Right lobe of liver (tissue), 6 donors: Measurements from ENCODE around the gene CAMKK1. TPM values are rescaled to one million over a fixed set of nuclear protein-coding genes. Genes with fewer than 3 reads are reported as not detected.
"Not testable (repeated sequence)": the region's sequence is repeated elsewhere in the genome, so short reads cannot be mapped to it uniquely, and the experiment has no call there.

Experiments used
- ATAC-seq, 4 donors: fragments of 200-7000 bp; cut with Tn5 transposase; one replicate each; pipeline ENCODE4 v1.9.1; 2020; ENCODE audit warnings: mild to moderate bottlenecking in 4 of 4, moderate library complexity in 4 of 4
- DNase-seq, 3 donors: peaks; one replicate each; pipeline ENCODE4 v3.0.0-alpha.2; 2020
- H3K27ac ChIP-seq, 3 donors: fragments of 200-600 bp; one replicate each; pipeline ENCODE4 v1.8.0; 2022
- H3K27me3 ChIP-seq, 2 donors: fragments of 200-600 bp; one replicate each; pipeline ENCODE4 v1.8.0; 2022
- H3K36me3 ChIP-seq, 4 donors: fragments of 200-600 bp; sonication (generic) in 1 of 4; one replicate each; pipeline versions ENCODE4 v1.5.1 to v1.8.0; 2017 to 2022; ENCODE audit warnings: control low read depth in 1 of 4
- H3K4me1 ChIP-seq, 4 donors: fragments of 200-600 bp; sonication (generic) in 1 of 4; one replicate each; pipeline versions ENCODE4 v1.5.1 to v1.8.0; 2017 to 2022; ENCODE audit warnings: control low read depth in 1 of 4
- H3K4me3 ChIP-seq, 3 donors: fragments of 200-600 bp; one replicate each; pipeline ENCODE4 v1.8.0; 2022
- H3K9me3 ChIP-seq, 4 donors: fragments of 200-600 bp; sonication (generic) in 1 of 4; one replicate each; pipeline versions ENCODE4 v1.5.1 to v1.8.0; 2017 to 2022; ENCODE audit warnings: control low read depth in 1 of 4
- POLR2A ChIP-seq: fragments of 450-650 bp; IDR thresholded peaks from one replicate; pipeline ENCODE4 v1.6.1; 2017; ENCODE audit warnings: antibody characterized with exemption, mild to moderate bottlenecking
- WGBS: methylation state at CpG from one replicate; pipeline ENCODE4 v1.1.6; 2018; ENCODE audit warnings: low coverage, low lambda C conversion rate; ENCODE audit not compliant: insufficient coverage; ENCODE audit errors: missing lambda C conversion rate; 5-methylcytosine and 5-hydroxymethylcytosine counted together
- intact Hi-C, 2 donors: fragments of 100-400 bp; cut with DNase I; formaldehyde crosslinking; loops; one replicate each; pipeline versions ENCODE4 v1.11.2 to v1.14.1; 2022
- total RNA-seq, 6 experiments: library from RNA; depleted of rRNA in 2 of 6; stranded (reverse); fragments of >200 nt in 2 of 6; fragmentation: NEBNext Ultra II Directional in 3 of 6; extraction: Animal tissue kit (Norgen Biotek cat#: 25700) in 3 of 6; gene quantifications; one replicate each; pipeline versions ENCODE4 v1.1.0 to v1.2.4, GENCODE V29; 2016 to 2023
- TF ChIP-seq, protein P1 (sequence below), 4 donors: fragments of 200-600 bp in 3 of 4; fragments of 450-650 bp in 1 of 4; IDR thresholded peaks; one replicate each; pipeline versions ENCODE4 v1.5.1 to v1.8.0; 2016 to 2022; ENCODE audit warnings: antibody characterized with exemption in 4 of 4, mild to moderate bottlenecking in 2 of 4
- donor health status: DM: no; HTN: yes; CAD: no.
- donor health status: DM: no; HTN: no; CAD: no.
- donor health status: DM: no; HTN: no; CAD: no.
- donor health status: DM: no; HTN: yes; CAD: no.
- donor health status: DM: no; HTN: yes; CAD: no.

CAMKK1 gene
- total RNA-seq, 6 experiments from 2014 or later = 0.35 to 1.1 (median 0.47) TPM

GRCh38 chr17:3846437-3847164 is 46.3 kb downstream of the CAMKK1 start:
- ATAC-seq = no peak
- DNase-seq = no peak
- Histone ChIP-seq H3K4me3 (peak overlapping the region in 1 of 3 donors; percentile 91), H3K27ac (no peak overlapping the region), H3K27me3 (no peaks in the 10 kb centered on the region), H3K9me3 (no peaks in the 10 kb centered on the region), H3K36me3 (peaks cover 3 to 18% (median 5%) of the 10 kb centered on the region in 4 donors), H3K4me1 (peaks cover 0 to 13% (median 3%) of the 10 kb centered on the region in 4 donors)
- TF ChIP-seq, protein P1, sequence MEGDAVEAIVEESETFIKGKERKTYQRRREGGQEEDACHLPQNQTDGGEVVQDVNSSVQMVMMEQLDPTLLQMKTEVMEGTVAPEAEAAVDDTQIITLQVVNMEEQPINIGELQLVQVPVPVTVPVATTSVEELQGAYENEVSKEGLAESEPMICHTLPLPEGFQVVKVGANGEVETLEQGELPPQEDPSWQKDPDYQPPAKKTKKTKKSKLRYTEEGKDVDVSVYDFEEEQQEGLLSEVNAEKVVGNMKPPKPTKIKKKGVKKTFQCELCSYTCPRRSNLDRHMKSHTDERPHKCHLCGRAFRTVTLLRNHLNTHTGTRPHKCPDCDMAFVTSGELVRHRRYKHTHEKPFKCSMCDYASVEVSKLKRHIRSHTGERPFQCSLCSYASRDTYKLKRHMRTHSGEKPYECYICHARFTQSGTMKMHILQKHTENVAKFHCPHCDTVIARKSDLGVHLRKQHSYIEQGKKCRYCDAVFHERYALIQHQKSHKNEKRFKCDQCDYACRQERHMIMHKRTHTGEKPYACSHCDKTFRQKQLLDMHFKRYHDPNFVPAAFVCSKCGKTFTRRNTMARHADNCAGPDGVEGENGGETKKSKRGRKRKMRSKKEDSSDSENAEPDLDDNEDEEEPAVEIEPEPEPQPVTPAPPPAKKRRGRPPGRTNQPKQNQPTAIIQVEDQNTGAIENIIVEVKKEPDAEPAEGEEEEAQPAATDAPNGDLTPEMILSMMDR (IDR thresholded peaks at IDR 0.05) = no peak
- TF ChIP-seq POLR2A = no peak
- 43% methylated on average over 11 of the region's 17 CpGs for WGBS
- intact Hi-C loops = loop anchor here in 1 of 2 donors (10.0 kb wide), 1 partner anchor 112 kb away; no protein-coding TSS in a partner anchor

- H3K27me3 ChIP-seq = no peaks in the 10 kb centered on the region
- H3K4me3 ChIP-seq = peak within 1 kb of the TSS; percentile 75 to 92 (median 91)
- intact Hi-C loops = loop anchor here in 1 of 2 donors (10.0 kb wide), 1 partner anchor 111 kb away; no protein-coding TSS in a partner anchor
- H3K27ac ChIP-seq = peak within 1 kb of the TSS; percentile 59 to 79 (median 72)
- H3K9me3 ChIP-seq = no peaks in the 10 kb centered on the region
- under 1% methylated on average over 34 of the region's 76 CpGs for WGBS
- H3K4me1 ChIP-seq = peaks cover 0 to 13% (median 3%) of the 10 kb centered on the region in 4 donors
- peak; percentile 97 to 99 (median 98) for ATAC-seq
- TF ChIP-seq, protein P1 (IDR thresholded peaks at IDR 0.05) = peak; percentile 91 to 99 (median 98)
- TF ChIP-seq POLR2A = peak; percentile 96
- peaks cover 3 to 24% (median 5%) of the 10 kb centered on the region in 4 donors for H3K36me3 ChIP-seq
- peak; percentile 92 to 94 (median 93) for DNase-seq
These were observed 47.0 kb downstream of the CAMKK1 start, which contains the start of gene NCBP3 for GRCh38 chr17:3845621-3846436. NCBP3 (minus strand) TSS chr17:3846246; CDS start chr17:3846223, 23 bp downstream.

- 0% methylated on average over 3 of the region's 8 CpGs for WGBS
- DNase-seq = no peak
These were observed 47.6 kb downstream of the CAMKK1 start for GRCh38 chr17:3845291-3845620.

GRCh38 chr17:3844556-3844955 is 48.3 kb downstream of the CAMKK1 start:
- not testable (repeated sequence) for H3K27me3 ChIP-seq, ATAC-seq, H3K27ac ChIP-seq, DNase-seq, H3K9me3 ChIP-seq
- intact Hi-C loops = loop anchor here in 1 of 2 donors (10.0 kb wide), 1 partner anchor 110 kb away; no protein-coding TSS in a partner anchor
- Histone ChIP-seq H3K4me1 (peaks cover 0 to 13% (median 3%) of the 10 kb centered on the region in 4 donors), H3K4me3 (peak overlapping the region in 1 of 3 donors; percentile 75), H3K36me3 (peaks cover 4 to 35% (median 7%) of the 10 kb centered on the region in 4 donors)
- 88% methylated on average over 16 of the region's 19 CpGs for WGBS

More at GRCh38 chr17:3845291-3845620, 47.6 kb downstream of the CAMKK1 start:
- TF ChIP-seq POLR2A = no peak
- TF ChIP-seq, protein P1 (IDR thresholded peaks at IDR 0.05) = no peak
- Histone ChIP-seq H3K36me3 (peaks cover 3 to 29% (median 5%) of the 10 kb centered on the region in 4 donors), H3K27me3 (no peaks in the 10 kb centered on the region), H3K4me3 (peak overlapping the region; percentile 75 to 92 (median 91)), H3K27ac (peak overlapping the region; percentile 59 to 79 (median 72)), H3K9me3 (no peaks in the 10 kb centered on the region), H3K4me1 (peaks cover 0 to 13% (median 3%) of the 10 kb centered on the region in 4 donors)
- intact Hi-C loops = loop anchor here in 1 of 2 donors (10.0 kb wide), 1 partner anchor 110 kb away; no protein-coding TSS in a partner anchor
- ATAC-seq = peak in 1 of 4 donors; percentile 3
